Measurements from ENCODE around the gene HSDL2.

Gene HSDL2

GRCh38 chr9:112462855-112463254, 82.9 kb downstream of the HSDL2 start:
- no peak for DNase-seq

GRCh38 chr9:112465352-112465751, 85.4 kb downstream of the HSDL2 start:
- DNase-seq, result no peak

- DNase-seq, result no peak
Measured at GRCh38 chr9:112472996-112473395, 93.1 kb downstream of the HSDL2 start.

GRCh38 chr9:112473986-112474385, 94.1 kb downstream of the HSDL2 start:
- no peak for DNase-seq

GRCh38 chr9:112475318-112475717, 95.4 kb downstream of the HSDL2 start:
- no peak for DNase-seq

- DNase-seq, result no peak
Measured at GRCh38 chr9:112477330-112477729, 97.4 kb downstream of the HSDL2 start.

GRCh38 chr9:112479221-112479620, 99.3 kb downstream of the HSDL2 start:
- no peak for DNase-seq

GRCh38 chr9:112484607-112485006, 104.7 kb downstream of the HSDL2 start:
- no peak for DNase-seq

- no peak for DNase-seq
Measured at GRCh38 chr9:112485574-112485973, 105.7 kb downstream of the HSDL2 start.

GRCh38 chr9:112486221-112487007, 106.5 kb downstream of the HSDL2 start, which contains the start of gene KIAA1958:
TSS of gene KIAA1958 (plus strand) at chr9:112486827. CDS start at chr9:112574081, 87,254 bp downstream.
- peak; percentile 87 for DNase-seq

GRCh38 chr9:112487008-112487798, 107.3 kb downstream of the HSDL2 start:
- DNase-seq, result peak; percentile 52

GRCh38 chr9:112487799-112488340, 108.0 kb downstream of the HSDL2 start:
- no peak for DNase-seq

- no peak for DNase-seq
Measured at GRCh38 chr9:112489039-112489546, 109.2 kb downstream of the HSDL2 start.

GRCh38 chr9:112489876-112490666, 110.2 kb downstream of the HSDL2 start:
- DNase-seq, result peak; percentile 15

GRCh38 chr9:112493393-112494137, 113.7 kb downstream of the HSDL2 start:
- DNase-seq, result no peak

GRCh38 chr9:112494153-112494552, 114.2 kb downstream of the HSDL2 start:
- no peak for DNase-seq

GRCh38 chr9:112495614-112496013, 115.7 kb downstream of the HSDL2 start:
- no peak for DNase-seq

GRCh38 chr9:112496074-112496722, 116.3 kb downstream of the HSDL2 start:
- no peak for DNase-seq

GRCh38 chr9:112500842-112501241, 120.9 kb downstream of the HSDL2 start:
- DNase-seq, result no peak

GRCh38 chr9:112501287-112501686, 121.4 kb downstream of the HSDL2 start:
- no peak for DNase-seq

- DNase-seq, result no peak
Measured at GRCh38 chr9:112502175-112502946, 122.5 kb downstream of the HSDL2 start.
